ENCODE results near the gene DMTF1. TPM values are rescaled to one million over a fixed set of nuclear protein-coding genes. Genes with fewer than 3 reads are reported as not detected.

Gene DMTF1
- total and polyA plus RNA-seq, 2 of the 8 experiments (the other 6 are each of a cell fraction or from before 2014, with no cell fraction given): 86.0 to 115 TPM

GRCh38 chr7:87164433-87164832, 12.2 kb downstream of the DMTF1 start (continued):
- TF ChIP-seq FOSL1 (IDR thresholded peaks at IDR 0.05; ENCODE audit: insufficient read depth, low read depth, low read length) (no peak), NANOG (IDR thresholded peaks at IDR 0.05; ENCODE audit: insufficient read depth, low read depth, low read length, poor library complexity, severe bottlenecking) (no peak)
